ENCODE data around the gene HS6ST1. TPM values are rescaled to one million over a fixed set of nuclear protein-coding genes. Genes with fewer than 3 reads are reported as not detected.

HS6ST1 gene
- total RNA-seq, 1 donor from 2014 or later = 35.2 TPM

DNA sequence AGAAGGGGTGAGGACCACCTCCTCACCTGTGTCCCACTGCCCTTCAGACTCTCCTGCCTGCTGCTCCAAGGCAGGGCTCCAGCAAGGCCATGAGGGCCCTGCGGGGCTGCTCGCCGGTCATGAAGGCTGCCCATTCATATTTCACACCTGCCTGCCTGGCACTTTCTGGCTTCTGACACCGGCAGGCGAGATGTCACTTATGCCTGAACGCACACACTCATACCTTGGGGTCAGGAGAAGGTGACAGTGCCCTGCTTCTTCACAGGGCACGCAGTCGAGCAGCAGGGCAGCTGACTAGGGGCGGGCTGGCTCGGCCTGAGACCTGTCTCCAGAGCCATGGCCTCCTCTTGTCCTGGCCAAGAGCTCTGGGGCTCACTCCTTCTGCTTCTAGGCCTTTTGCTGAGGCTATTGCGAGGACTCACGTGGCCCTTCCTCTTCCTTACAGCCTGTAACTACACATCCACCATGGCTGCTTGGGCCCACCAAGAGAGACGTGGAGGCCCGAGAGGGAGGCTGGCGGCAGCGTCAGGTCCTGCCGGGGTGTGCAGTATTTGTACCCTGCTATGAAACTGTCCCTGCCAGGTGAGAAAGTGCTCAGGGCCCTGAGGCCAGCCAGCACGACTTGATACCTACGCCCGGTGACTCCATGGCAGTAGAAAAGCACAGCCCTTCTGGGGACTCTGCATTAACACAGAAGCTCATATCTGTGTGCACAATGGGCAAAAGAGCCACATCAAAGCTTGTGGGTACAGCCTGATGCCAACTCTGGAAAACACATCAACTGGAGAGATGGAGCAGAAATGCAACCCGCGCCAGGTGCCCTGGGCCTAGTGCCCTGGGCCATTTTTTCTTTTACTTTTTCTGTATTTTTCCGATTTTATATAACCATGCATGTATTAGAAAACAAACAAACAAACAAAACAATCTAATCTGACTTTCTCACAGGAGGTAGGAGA, 30.6 kb downstream of the HS6ST1 start:
- no peak for ATAC-seq
- peak; percentile 17 for DNase-seq
- intact Hi-C loops (cut with micrococcal nuclease) = no loop called here

DNA sequence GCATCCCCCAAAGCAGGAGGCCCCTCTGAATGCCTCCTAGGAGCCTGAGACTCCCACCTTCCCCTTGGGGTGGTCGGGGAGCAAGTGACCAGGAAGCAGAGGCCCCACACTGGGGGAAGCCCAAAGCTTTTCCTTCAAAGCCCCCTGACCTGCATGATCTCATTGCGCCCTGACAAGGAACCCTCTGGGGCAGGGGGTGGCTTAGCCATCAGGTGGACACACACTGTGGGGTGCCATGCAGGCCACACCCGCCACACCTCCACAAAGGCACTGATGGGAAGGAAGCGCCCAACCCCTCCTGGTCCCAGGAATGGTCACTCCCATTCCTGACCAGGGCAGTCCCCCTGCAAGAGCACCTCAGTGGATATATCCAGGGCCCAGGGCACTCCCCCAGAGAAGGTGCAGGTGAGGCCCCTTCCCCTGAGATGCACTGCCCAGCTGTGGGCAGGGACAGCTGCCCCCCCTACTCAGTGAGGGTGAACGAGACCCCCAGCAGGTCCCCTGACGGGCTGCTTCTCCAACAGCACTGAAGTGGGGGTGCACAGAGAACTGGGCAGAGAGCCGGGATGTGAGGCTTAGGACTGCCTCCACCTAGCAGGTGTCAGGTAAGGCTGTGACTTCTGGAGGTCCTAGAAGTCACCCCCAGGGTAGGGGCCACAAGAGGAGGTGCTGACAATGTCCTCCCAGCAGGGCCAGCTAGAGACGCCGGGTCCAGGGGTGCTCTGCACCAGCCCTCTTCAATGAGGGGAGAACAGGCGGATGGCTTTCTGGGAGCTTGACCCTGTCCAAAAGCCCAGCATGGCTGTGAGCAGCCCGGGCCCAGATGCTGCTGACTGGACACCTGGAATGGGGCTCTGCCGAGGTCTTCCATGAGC, 31.5 kb downstream of the HS6ST1 start:
- DNase-seq = peak; percentile 13

DNA sequence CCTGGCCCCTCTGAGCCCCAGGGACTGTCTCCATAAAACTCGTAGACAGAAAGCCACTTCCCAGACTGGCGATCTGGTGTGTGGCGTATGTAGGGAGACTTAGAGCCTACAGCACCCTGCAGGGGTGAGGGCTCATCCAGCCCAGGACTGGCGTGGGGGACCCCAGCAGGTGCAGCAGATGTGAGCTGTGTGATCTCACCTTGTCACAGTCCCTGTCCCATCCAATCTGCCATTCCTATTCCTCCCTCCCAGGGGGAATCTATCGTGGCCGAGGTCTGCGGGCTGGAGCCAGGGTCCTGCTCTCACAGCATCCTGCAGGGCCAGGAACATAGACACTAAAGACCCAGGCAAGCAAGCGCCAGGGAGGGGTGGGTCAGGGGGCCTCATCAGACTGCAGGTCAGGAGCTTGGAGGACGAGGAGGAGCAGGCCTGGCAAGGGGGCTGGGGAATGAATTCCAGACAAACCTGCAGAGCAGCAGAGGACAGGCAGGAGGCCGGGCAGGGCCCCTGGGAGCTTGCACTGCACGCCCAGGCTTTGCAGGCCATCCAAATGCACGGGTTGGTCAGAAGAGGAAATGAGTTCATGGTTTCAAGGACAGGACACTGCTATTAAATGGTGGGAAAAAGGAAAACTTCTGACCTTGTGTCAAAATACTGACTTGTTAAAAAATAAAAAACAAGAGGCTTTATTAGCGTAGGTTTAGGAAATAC, 32.5 kb downstream of the HS6ST1 start:
- peak; percentile 39 for DNase-seq

More for the DNA sequence above, 31.5 kb downstream of the HS6ST1 start:
- ATAC-seq = no peak
- intact Hi-C loops (cut with micrococcal nuclease) = no loop called here

DNA sequence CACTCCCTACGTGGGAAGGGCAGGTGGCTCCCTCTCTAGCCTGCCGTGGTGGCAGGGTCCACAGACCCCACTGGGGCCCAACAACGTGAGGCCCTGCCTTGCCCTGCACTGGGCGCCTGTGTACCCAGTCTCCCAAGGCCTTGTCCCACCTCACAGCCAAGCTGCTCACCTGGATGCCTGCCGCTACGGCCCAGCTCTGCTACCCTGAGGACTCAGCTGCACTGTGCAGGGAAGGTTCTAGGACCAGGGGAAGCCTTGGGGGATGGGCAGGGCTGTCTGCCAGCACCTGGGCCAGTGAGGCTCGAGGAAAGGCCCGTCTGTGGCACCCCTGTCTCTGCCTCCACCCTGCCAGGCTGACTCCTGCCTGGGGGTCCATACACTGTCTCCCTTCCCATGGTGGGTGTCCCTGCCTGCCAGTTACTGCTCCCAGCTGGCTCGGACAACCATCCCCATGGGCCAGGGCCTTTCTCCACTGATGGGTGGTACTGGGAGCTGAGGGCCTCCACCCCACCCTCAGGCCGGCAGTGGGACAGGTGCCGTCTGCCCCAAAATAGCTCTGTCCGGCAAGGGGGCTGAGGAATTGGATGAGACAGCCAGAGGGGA, 33.2 kb downstream of the HS6ST1 start:
- ATAC-seq = no peak
- intact Hi-C loops (cut with micrococcal nuclease) = no loop called here

More for the DNA sequence above, 32.5 kb downstream of the HS6ST1 start:
- intact Hi-C loops (cut with micrococcal nuclease) = no loop called here
- ATAC-seq = no peak

DNA sequence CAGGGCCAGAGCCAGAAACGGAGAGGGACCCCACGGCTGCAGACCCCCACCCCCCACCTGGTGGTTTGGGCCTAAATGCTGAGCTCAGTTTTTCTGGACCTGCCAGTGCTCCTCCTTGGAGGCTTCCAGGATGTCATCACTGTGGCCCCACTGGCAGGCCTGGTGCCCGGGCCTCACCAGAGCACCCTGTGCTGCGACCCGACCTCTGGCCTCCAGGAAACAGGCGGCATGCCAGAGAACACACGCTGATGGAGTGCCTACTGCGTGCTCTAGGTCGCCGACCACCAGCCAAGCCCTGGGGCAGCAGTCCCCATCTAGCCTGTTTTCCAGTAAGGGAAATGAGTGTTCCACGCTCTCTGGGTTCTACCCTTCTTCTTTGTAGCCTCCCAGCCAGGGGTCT, 33.8 kb downstream of the HS6ST1 start:
- DNase-seq (peak; percentile 21), ATAC-seq (no peak)
- intact Hi-C loops (cut with micrococcal nuclease) = no loop called here

More for the DNA sequence above, 33.2 kb downstream of the HS6ST1 start:
- peak; percentile 22 for DNase-seq

DNA sequence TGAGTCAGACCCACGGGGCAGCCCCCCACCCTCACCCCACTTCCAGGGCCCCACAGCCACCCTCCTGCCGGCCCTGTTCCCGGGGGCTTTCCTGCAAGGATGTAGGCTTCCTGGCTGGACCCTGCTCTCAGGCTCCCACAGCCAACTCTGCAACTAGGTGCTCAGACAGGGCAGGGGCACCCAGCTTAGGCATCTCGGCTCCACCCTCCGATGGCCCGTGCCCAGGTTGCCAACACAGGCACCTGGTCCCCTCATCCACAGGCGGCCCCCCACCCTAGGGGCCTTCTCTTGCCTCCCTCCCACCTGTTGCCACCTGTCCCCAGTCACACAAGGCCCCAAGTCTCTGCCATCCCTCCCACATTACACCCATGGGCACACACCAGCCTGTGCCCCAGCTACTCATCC, 34.6 kb downstream of the HS6ST1 start:
- no peak for ATAC-seq
- intact Hi-C loops (cut with micrococcal nuclease) = no loop called here
- DNase-seq = peak; percentile 19

DNA sequence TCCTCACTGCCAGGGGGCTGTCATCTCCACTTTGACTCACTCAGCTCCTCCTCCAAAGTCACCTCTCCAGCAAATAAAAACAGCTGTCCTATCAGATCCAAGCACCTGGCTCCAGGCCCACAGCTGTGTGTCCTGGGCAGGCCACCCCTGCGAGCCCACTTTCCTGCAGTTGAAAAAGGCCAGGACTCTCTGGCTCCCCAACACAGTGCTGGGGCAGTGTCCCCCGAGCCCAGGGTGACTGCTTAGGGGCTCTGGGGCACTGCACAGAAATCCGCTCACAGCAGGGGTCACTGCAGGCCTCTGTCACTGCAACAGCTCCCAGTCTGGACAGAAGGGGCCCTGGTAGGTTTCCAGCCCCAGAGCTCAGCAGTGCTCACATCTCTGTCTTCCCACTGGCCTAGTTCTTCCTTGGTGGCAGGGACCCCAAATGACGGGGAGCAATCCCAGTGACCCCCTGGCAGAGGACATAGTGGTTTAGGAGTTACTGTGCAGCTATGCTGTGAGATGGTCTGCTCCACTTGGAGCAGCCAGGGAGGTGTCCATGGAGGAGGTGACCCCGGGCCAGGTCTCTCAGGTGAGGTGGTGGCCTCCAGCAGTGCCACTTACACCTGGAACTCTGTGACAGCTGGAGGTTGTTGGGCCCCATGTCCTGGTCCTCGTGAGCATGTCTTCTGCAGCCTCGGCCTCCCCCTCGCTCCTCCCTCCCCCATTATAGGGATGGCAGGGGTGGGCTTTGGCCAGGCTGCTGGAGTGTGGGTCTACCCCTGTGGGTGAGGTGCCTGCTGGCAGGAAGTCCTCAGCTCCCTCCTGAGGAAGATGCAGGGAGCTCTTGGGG, 35.5 kb downstream of the HS6ST1 start:
- peak; percentile 37 for ATAC-seq
- peak; percentile 54 for DNase-seq
- intact Hi-C loops (cut with micrococcal nuclease) = no loop called here

DNA sequence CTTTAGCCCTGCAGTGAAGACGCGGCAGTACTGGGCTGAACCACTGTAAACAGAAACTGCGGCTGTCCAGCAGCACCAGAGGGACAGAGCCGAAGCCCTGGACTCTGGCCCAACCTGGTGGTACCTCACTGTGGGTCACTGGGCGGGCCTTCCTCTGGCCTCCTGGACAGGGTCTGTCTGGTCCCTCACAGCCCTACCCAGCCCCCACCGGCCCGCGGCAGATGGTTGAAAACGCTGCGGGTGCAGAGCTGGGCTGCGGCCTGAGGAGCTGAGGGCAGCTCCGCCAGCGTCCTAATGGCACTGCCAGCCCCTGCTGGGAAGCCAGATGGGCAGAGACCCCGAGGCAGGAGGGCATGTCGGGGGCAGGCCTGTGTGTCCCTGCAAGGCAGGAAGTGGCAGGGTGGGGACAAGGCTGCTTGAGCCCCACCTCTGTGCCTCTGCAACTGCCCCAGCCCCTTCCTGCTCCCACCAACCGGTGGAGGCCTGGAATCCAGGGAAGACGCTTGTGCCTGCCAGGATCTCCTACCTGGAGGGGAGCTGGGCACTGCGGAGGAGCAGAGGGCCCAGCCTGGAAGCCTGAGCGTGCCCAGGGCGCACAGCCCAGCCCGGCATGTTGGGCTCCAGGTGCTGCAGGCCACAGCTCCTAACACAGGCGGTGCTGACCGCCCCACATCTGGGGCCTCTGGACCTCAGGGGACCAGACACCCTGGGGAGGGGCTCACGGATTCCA, 36.3 kb downstream of the HS6ST1 start:
- DNase-seq (peak; percentile 44), ATAC-seq (peak; percentile 8)
- intact Hi-C loops (cut with micrococcal nuclease) = no loop called here

DNA sequence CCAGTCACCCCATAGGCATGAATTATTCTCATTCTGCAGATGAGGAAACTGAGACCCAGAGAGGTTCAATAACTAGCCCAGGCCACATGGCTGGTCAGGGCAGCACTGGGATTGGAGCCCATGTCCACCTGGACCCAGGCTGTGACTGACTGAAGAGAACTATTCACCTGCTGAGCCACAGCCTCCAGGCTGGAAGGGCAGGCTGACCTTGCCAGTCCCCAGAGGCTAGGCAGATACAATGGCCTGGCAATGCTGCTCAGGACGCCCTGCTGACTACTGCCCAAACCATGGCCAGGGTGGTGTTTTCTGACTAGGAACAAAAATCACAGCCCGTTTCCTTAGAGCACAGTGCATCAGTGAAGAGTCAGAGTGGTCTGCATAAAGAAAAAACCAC, 36.8 kb downstream of the HS6ST1 start:
- ATAC-seq = peak; percentile 64
- intact Hi-C loops (cut with micrococcal nuclease) = no loop called here
- DNase-seq = peak; percentile 41

DNA sequence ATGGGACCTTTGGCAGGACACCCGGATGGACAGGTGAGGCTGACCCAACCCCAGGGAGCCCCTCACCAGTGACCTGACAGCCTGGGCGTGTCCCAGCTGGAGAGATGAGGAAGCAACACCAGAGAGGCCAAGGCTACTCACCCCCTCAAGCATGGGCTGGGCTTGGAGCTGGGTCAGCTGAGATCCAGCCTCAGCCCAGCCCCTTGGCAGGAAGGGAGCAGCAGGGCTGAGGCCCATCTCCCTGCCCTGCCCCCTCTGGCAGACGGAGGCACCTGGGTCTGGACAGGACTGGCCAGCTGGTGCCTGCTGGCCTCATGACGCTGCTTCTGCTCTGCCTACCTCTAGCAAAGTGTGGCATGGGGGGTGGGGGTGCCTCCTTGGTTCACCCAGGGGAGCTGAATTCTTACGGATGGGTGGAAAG, 37.8 kb downstream of the HS6ST1 start:
- ATAC-seq (peak; percentile 65), DNase-seq (peak; percentile 58)
- intact Hi-C loops (cut with micrococcal nuclease) = no loop called here

DNA sequence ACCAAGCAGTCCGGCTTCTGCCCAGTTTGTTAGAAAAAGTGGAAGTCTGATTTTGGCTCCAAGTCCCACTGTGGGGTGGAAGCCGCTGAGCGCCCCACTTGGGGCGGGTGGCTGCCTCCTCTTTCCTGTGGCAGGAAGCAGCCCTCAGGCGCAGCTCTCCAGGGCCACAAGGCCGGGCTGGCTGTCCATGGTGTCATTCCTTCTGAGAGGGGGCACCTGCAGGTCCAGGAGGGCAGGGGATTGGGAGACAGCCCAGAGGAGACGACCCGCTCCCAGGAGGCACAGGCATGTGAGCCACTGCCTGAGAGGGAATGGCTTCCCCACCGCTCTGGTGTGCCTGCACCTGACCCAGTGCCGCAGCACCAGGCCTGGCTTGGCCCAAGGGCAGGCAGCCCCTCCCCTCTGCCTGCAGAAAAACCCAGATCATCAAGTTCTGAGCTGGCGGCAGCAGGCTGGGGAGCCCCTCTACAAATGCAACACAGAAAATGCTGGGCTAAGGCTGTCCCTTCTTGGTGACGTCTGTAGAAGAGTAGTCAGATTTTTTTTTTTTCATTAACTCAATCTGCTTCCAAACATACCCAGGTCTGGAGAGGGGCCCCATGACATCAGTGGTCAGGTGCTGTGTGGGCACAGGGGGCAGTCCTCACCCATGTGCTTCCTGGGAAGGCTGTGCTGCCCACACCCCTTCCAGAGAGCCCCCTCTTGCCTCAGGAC, 38.4 kb downstream of the HS6ST1 start:
- intact Hi-C loops (cut with micrococcal nuclease) = no loop called here

DNA sequence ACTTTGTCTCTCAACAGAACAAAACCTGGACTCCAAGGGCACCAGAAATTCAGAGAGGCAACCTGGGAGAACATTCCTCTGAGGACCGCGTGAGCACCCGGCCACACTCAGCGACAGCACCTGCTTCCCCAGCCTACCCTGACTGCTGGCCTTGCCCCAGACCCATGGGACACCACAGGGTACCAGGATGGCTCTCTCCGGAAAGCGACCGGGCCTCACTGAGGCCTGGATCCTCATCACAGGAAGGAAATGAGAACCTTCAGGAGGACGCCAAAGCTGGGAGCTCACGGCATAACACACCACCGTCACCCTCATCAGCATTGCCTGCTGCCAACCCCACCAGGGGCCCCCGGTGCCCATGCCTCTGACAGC, 38.9 kb downstream of the HS6ST1 start:
- DNase-seq (no peak), ATAC-seq (no peak)
- intact Hi-C loops (cut with micrococcal nuclease) = no loop called here

More for the DNA sequence above, 38.4 kb downstream of the HS6ST1 start:
- DNase-seq (peak; percentile 58), ATAC-seq (peak; percentile 33)

DNA sequence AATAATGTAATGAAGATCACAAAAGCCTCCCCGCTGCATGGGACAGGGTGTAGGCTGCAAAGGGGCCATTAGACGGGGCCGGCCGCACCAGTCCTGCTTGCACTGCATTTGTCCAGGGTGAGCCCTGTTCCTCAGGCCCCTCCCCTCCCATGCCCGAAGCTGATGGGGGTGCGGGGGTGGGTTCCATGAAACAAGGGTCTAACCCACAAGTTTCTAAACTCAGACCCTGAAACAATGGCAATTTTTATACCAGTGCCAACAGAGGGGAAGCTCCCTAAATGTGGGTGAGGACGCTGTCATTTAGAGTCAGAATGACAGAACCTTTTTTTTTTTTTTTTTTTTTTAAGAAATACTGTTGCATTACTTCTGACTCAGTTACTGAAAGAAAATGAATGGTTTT, 39.7 kb downstream of the HS6ST1 start:
- intact Hi-C loops (cut with micrococcal nuclease) = no loop called here
- DNase-seq (peak; percentile 11), ATAC-seq (no peak)

DNA sequence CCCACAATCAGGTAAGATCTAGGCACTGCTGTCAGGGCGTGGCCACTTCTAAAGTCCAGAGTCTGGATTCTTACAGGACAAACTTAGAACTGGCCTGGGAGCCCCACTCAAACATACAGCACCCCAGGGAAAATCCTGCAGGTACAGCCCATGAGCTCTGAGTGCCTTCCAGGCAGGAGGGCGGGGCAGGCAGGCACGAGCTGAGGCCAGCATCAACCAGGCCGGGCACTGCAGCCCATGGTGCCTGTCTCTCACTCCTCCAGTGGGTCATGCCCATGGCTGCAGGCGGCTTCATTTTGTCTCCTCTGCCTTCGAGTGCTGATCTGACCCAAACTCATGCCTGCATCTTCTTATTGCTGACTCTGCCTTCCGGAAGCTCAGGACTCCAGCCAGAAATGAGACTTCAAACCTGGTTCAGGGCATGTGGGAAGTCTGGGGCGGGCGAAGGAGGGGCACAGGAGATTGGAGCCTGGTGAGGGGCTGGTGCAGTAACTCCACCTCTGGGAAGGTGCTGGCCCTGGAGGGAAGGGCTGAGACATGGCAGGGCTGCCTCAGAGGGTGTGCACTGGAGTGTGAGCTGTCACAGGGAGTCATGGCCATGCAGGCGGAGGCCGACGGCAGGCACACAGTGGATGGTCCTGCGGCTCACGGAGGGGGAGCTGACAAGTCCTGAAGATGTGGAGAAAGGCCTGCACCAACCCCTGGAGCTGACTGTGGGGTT, 40.5 kb downstream of the HS6ST1 start:
- peak; percentile 20 for DNase-seq
- no peak for ATAC-seq
- intact Hi-C loops (cut with micrococcal nuclease) = no loop called here

DNA sequence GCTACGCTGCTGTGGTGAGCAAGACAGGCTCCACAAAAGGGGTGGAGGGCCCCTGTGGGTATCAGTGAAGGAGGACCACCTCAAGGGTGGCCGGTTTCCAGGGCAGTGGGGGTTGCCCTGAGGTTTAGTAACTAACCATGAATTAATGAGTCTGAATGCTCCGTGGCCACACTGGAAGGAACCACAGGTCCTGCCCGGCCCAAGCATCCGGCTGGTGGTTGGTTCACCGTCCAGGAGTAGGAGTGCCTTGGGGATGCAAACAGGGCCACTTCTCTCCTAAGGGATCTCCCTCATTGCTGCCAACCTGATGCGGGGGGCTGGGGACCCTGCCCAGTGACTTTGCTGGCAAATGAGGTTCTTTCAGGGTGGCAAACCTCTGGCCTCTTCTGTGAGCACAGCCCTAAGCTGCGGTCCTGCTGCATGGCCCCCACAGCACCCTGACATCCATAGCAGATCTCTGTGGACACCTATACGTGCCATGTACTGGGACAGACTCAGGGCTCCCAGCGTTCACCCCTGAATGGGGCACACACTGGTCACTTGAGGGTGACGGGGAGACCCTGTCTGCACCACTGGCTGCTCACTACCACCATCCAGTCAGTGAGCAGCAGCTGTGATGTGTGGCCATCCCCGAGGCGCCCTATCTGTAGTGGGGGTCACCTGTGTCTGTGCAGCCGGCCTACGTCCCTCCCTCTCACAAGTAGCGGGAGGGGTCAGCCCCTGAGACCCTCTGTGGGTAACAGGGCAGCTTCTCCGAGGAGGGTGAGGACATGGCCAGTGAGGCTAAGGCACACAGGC, 41.6 kb downstream of the HS6ST1 start:
- intact Hi-C loops (cut with micrococcal nuclease) = no loop called here
- DNase-seq (peak; percentile 20), ATAC-seq (no peak)
